ENCODE data around the gene ADAMTS19. TPM values are rescaled to one million over a fixed set of nuclear protein-coding genes. Genes with fewer than 3 reads are reported as not detected.

Gene ADAMTS19
- total RNA-seq, 4 donors from 2014 or later = 0.51 to 0.88 TPM; not detected in 2

GRCh38 chr5:129506086-129506485 lies 46.0 kb downstream of the ADAMTS19 start:
- no peak for TF ChIP-seq CTCF (IDR thresholded peaks at IDR 0.05; ENCODE audit: low read depth)

GRCh38 chr5:129506950-129507349 lies 46.9 kb downstream of the ADAMTS19 start:
- TF ChIP-seq CTCF (IDR thresholded peaks at IDR 0.05; ENCODE audit: low read depth) = no peak

- no peak for TF ChIP-seq CTCF (IDR thresholded peaks at IDR 0.05; ENCODE audit: low read depth)
These were observed 47.4 kb downstream of the ADAMTS19 start for GRCh38 chr5:129507527-129507926.

GRCh38 chr5:129508606-129509005 lies 48.5 kb downstream of the ADAMTS19 start:
- TF ChIP-seq CTCF (IDR thresholded peaks at IDR 0.05; ENCODE audit: low read depth) = no peak

- no peak for TF ChIP-seq CTCF (IDR thresholded peaks at IDR 0.05; ENCODE audit: low read depth)
These were observed 49.4 kb downstream of the ADAMTS19 start for GRCh38 chr5:129509363-129509975.

- TF ChIP-seq CTCF (IDR thresholded peaks at IDR 0.05; ENCODE audit: low read depth) = no peak
These were observed 51.2 kb downstream of the ADAMTS19 start for GRCh38 chr5:129511291-129511690.

GRCh38 chr5:129541051-129541450 lies 81.0 kb downstream of the ADAMTS19 start:
- TF ChIP-seq CTCF (IDR thresholded peaks at IDR 0.05; ENCODE audit: low read depth) = no peak

All from subcutaneous adipose tissue (tissue), 4 donors.